Neural progenitor cell (in vitro differentiated cells): ENCODE measurements around the gene MMP17. TPM values are rescaled to one million over a fixed set of nuclear protein-coding genes. Genes with fewer than 3 reads are reported as not detected.
A peak's percentile ranks its signal among the peaks of the same experiment; 100 is the strongest.

ENCODE experiments used
- DNase-seq: peaks from one replicate; pipeline ENCODE4 v3.0.0-alpha.2; 2016; ENCODE audit warnings: low spot score
- H2AFZ ChIP-seq: fragments of 200-600 bp; sonication (generic); replicated peaks from 2 replicates; pipeline ENCODE4 v1.6.1; 2016; ENCODE audit warnings: antibody characterized with exemption
- H3F3A ChIP-seq: fragments of 200-600 bp; sonication (generic); 2 replicates; pipeline ENCODE4 v1.6.1; 2016; ENCODE audit warnings: antibody characterized with exemption, low read depth
- H3K27ac ChIP-seq: fragments of 200-600 bp; sonication (generic); 2 replicates; pipeline ENCODE4 v1.5.1; 2016; ENCODE audit warnings: mild to moderate bottlenecking
- H3K27me3 ChIP-seq: fragments of 200-600 bp; sonication (generic); 2 replicates; pipeline ENCODE4 v1.6.1; 2016; ENCODE audit warnings: mild to moderate bottlenecking, moderate library complexity
- H3K36me3 ChIP-seq: fragments of 200-600 bp; sonication (generic); 2 replicates; pipeline ENCODE4 v1.5.1; 2016
- H3K4me1 ChIP-seq: fragments of 200-600 bp; sonication (generic); 2 replicates; pipeline ENCODE4 v1.6.1; 2016; ENCODE audit warnings: mixed run types
- H3K4me2 ChIP-seq: fragments of 200-600 bp; sonication (generic); 2 replicates; pipeline ENCODE4 v1.6.1; 2016
- H3K4me3 ChIP-seq: fragments of 200-600 bp; sonication (generic); 2 replicates; pipeline ENCODE4 v1.5.1; 2016
- H3K79me2 ChIP-seq: fragments of 200-600 bp; sonication (generic); 2 replicates; pipeline ENCODE4 v1.6.1; 2016; ENCODE audit warnings: low read depth
- H3K9ac ChIP-seq: fragments of 200-600 bp; sonication (generic); 2 replicates; pipeline ENCODE4 v1.6.1; 2016
- H3K9me3 ChIP-seq: fragments of 200-600 bp; sonication (generic); 2 replicates; pipeline ENCODE4 v1.5.1; 2016; ENCODE audit warnings: low read depth
- H4K20me1 ChIP-seq: fragments of 200-600 bp; sonication (generic); 2 replicates; pipeline ENCODE4 v1.6.1; 2016; ENCODE audit warnings: low read depth
- H3K27ac Mint-ChIP-seq: 3 replicates; pipeline ENCODE4 v1.8.0; 2021; ENCODE audit warnings: mixed read lengths
- H3K27me3 Mint-ChIP-seq: 2 replicates; pipeline ENCODE4 v1.8.0; 2022; ENCODE audit warnings: low read depth, mild to moderate bottlenecking, inconsistent platforms, moderate library complexity, mixed read lengths; ENCODE audit not compliant: insufficient read depth
- H3K36me3 Mint-ChIP-seq: 3 replicates; pipeline ENCODE4 v1.8.0; 2021; ENCODE audit warnings: mixed read lengths
- H3K4me1 Mint-ChIP-seq: 3 replicates; pipeline ENCODE4 v1.8.0; 2021; ENCODE audit warnings: mixed read lengths
- H3K4me3 Mint-ChIP-seq: 3 replicates; pipeline ENCODE4 v1.8.0; 2021; ENCODE audit warnings: mild to moderate bottlenecking, moderate library complexity, mixed read lengths
- H3K9me3 Mint-ChIP-seq: 3 replicates; pipeline ENCODE4 v1.8.0; 2020; ENCODE audit warnings: mixed read lengths
- CTCF ChIP-seq: fragments of 200-600 bp; sonication (generic); IDR thresholded peaks from 2 replicates; pipeline ENCODE4 v1.5.1; 2017; ENCODE audit warnings: antibody characterized with exemption, mild to moderate bottlenecking
- EZH2 ChIP-seq: fragments of 200-600 bp; sonication (generic); IDR thresholded peaks from 2 replicates; pipeline ENCODE4 v1.6.1; 2017; ENCODE audit warnings: antibody characterized with exemption, mild to moderate bottlenecking, moderate library complexity
- EZH2phosphoT487 ChIP-seq: fragments of 200-600 bp; sonication (generic); IDR thresholded peaks from 2 replicates; pipeline ENCODE4 v1.6.1; 2017; ENCODE audit warnings: antibody characterized with exemption
- total RNA-seq: library from RNA; depleted of rRNA; stranded (reverse); fragments of >200 nt; gene quantifications from 2 replicates; pipeline ENCODE4 v1.2.3, GENCODE V29; 2015; ENCODE audit warnings: low replicate concordance

Gene MMP17
- total RNA-seq, 1 donor from 2014 or later = 2.1 TPM

GRCh38 chr12:131830335-131830913 lies 2.2 kb downstream of the MMP17 start:
- no peak overlapping the region for H3K9ac ChIP-seq
- peaks cover 21% of the 10 kb centered on the region for H3F3A ChIP-seq
- Mint-ChIP-seq H3K9me3 (no peaks in the 10 kb centered on the region), H3K36me3 (no peaks in the 10 kb centered on the region), H3K27ac (no peak overlapping the region), H3K4me3 (peak overlapping the region; percentile 79), H3K4me1 (peaks cover 19% of the 10 kb centered on the region), H3K27me3 (peaks cover 30% of the 10 kb centered on the region)
- no peaks in the 10 kb centered on the region for H3K36me3 ChIP-seq
- DNase-seq = peak; percentile 88
- H2AFZ ChIP-seq = peak overlapping the region; percentile 94
- peaks cover 11% of the 10 kb centered on the region for H4K20me1 ChIP-seq
- no peaks in the 10 kb centered on the region for H3K9me3 ChIP-seq
- peaks cover 13% of the 10 kb centered on the region for H3K4me1 ChIP-seq
- no peaks in the 10 kb centered on the region for H3K79me2 ChIP-seq
- no peak overlapping the region for H3K27ac ChIP-seq
- peak overlapping the region; percentile 66 for H3K4me3 ChIP-seq
- H3K4me2 ChIP-seq = peak overlapping the region; percentile 98
- peak; percentile 34 for TF ChIP-seq EZH2
- no peak for TF ChIP-seq EZH2phosphoT487
- peak; percentile 62 for TF ChIP-seq CTCF
- peaks cover 65% of the 10 kb centered on the region for H3K27me3 ChIP-seq

- H4K20me1 ChIP-seq = peaks cover 11% of the 10 kb centered on the region
- H3K36me3 Mint-ChIP-seq = no peaks in the 10 kb centered on the region
- H3K9ac ChIP-seq = no peak overlapping the region
- H3K27me3 ChIP-seq = peaks cover 62% of the 10 kb centered on the region
- H3K9me3 Mint-ChIP-seq = no peaks in the 10 kb centered on the region
- peaks cover 26% of the 10 kb centered on the region for H3K27me3 Mint-ChIP-seq
- H3F3A ChIP-seq = peaks cover 21% of the 10 kb centered on the region
- H3K4me2 ChIP-seq = peak overlapping the region; percentile 98
- H3K4me1 ChIP-seq = peaks cover 13% of the 10 kb centered on the region
- DNase-seq = no peak
- H3K27ac ChIP-seq = no peak overlapping the region
- no peaks in the 10 kb centered on the region for H3K36me3 ChIP-seq
- no peaks in the 10 kb centered on the region for H3K79me2 ChIP-seq
- H3K4me1 Mint-ChIP-seq = peaks cover 18% of the 10 kb centered on the region
- peak overlapping the region; percentile 94 for H2AFZ ChIP-seq
- no peaks in the 10 kb centered on the region for H3K9me3 ChIP-seq
- peak overlapping the region; percentile 79 for H3K4me3 Mint-ChIP-seq
- no peak overlapping the region for H3K27ac Mint-ChIP-seq
- TF ChIP-seq EZH2 (no peak), EZH2phosphoT487 (no peak), CTCF (no peak)
- H3K4me3 ChIP-seq = peak overlapping the region; percentile 66
Measured at GRCh38 chr12:131830914-131831571, 2.9 kb downstream of the MMP17 start.

- H4K20me1 ChIP-seq = peaks cover 11% of the 10 kb centered on the region
- Mint-ChIP-seq H3K4me3 (no peak overlapping the region), H3K27ac (no peak overlapping the region), H3K27me3 (peaks cover 20% of the 10 kb centered on the region), H3K9me3 (no peaks in the 10 kb centered on the region), H3K4me1 (peaks cover 14% of the 10 kb centered on the region), H3K36me3 (no peaks in the 10 kb centered on the region)
- H3K4me1 ChIP-seq = peaks cover 13% of the 10 kb centered on the region
- H3F3A ChIP-seq = peaks cover 19% of the 10 kb centered on the region
- H2AFZ ChIP-seq = no peak overlapping the region
- peaks cover 56% of the 10 kb centered on the region for H3K27me3 ChIP-seq
- H3K4me2 ChIP-seq = peak overlapping the region; percentile 98
- TF ChIP-seq EZH2 (no peak), CTCF (no peak), EZH2phosphoT487 (no peak)
- no peaks in the 10 kb centered on the region for H3K36me3 ChIP-seq
- no peak overlapping the region for H3K27ac ChIP-seq
- no peak overlapping the region for H3K4me3 ChIP-seq
- no peaks in the 10 kb centered on the region for H3K79me2 ChIP-seq
- H3K9me3 ChIP-seq = no peaks in the 10 kb centered on the region
- H3K9ac ChIP-seq = no peak overlapping the region
- DNase-seq = no peak
Measured at GRCh38 chr12:131831635-131832041, 3.4 kb downstream of the MMP17 start.
